Stimulated activated naive CD8-positive, alpha-beta T cell treated with anti-CD3 and anti-CD28 coated beads, Interleukin-15, amount 100 ng/mL, for 72 hours (primary cell): ENCODE measurements around the gene CLDN18.

ENCODE experiments used
- ATAC-seq: fragments of 150-1000 bp; cut with Tn5 transposase; 2 replicates; pipeline ENCODE4 v1.10.0; 2021; ENCODE audit warnings: mild to moderate bottlenecking, moderate library complexity
- DNase-seq, 2 donors: peaks; one replicate each; pipeline ENCODE4 v3.0.0; 2021 to 2022
- H3K27ac Mint-ChIP-seq, 2 donors: one replicate each; pipeline ENCODE4 v1.8.0; 2022; ENCODE audit warnings: mild to moderate bottlenecking in 2 of 2, mixed read lengths in 2 of 2, moderate library complexity in 2 of 2
- H3K27me3 Mint-ChIP-seq: one replicate; pipeline ENCODE4 v1.8.0; 2022; ENCODE audit warnings: mixed read lengths
- H3K4me1 Mint-ChIP-seq: one replicate; pipeline ENCODE4 v1.8.0; 2022; ENCODE audit warnings: mild to moderate bottlenecking, mixed read lengths
- H3K4me3 Mint-ChIP-seq, 2 donors: one replicate each; pipeline ENCODE4 v1.8.0; 2022; ENCODE audit warnings: mild to moderate bottlenecking in 2 of 2, mixed read lengths in 2 of 2, moderate library complexity in 1 of 2
- H3K9me3 Mint-ChIP-seq, 2 donors: one replicate each; pipeline ENCODE4 v1.8.0; 2022; ENCODE audit warnings: mixed read lengths in 2 of 2

Gene CLDN18

GRCh38 chr3:138066972-138067371 is 57.0 kb downstream of the CLDN18 start:
- no peak for ATAC-seq
- Mint-ChIP-seq H3K27me3 (peaks cover 44% of the 10 kb centered on the region), H3K9me3 (no peaks in the 10 kb centered on the region)

DNA sequence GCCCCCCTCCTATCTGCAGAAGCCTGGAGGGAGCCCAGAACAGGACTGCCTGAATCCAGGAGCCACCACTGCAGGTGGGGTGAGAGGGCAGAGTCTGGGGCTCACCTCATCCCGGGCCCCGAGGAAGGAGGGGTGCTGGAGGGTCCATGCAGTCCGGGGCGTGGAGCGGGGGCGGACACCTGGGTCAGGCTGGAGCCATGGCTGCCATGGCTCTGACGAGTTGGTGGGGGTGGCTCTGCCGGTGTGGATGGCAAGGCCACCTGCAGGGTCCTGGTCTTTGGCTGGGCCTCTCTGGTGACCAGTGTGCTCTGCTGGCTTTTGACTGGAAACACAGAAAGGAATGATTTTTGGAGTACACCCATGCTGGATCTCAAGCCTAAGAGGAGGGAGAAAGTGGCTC is 58.1 kb downstream of the CLDN18 start:
- H3K27ac Mint-ChIP-seq, result no peak overlapping the region
- no peak for DNase-seq
- peaks cover 50% of the 10 kb centered on the region for H3K27me3 Mint-ChIP-seq
- no peak overlapping the region for H3K4me3 Mint-ChIP-seq
- no peaks in the 10 kb centered on the region for H3K9me3 Mint-ChIP-seq
- ATAC-seq, result no peak
- H3K4me1 Mint-ChIP-seq, result peaks cover 20% of the 10 kb centered on the region

More at GRCh38 chr3:138066972-138067371, 57.0 kb downstream of the CLDN18 start:
- Mint-ChIP-seq H3K27ac (peak overlapping the region in 1 of 2 donors; percentile 96), H3K4me1 (peaks cover 20% of the 10 kb centered on the region), H3K4me3 (peak overlapping the region; percentile 44 to 70)
- DNase-seq, result no peak

DNA sequence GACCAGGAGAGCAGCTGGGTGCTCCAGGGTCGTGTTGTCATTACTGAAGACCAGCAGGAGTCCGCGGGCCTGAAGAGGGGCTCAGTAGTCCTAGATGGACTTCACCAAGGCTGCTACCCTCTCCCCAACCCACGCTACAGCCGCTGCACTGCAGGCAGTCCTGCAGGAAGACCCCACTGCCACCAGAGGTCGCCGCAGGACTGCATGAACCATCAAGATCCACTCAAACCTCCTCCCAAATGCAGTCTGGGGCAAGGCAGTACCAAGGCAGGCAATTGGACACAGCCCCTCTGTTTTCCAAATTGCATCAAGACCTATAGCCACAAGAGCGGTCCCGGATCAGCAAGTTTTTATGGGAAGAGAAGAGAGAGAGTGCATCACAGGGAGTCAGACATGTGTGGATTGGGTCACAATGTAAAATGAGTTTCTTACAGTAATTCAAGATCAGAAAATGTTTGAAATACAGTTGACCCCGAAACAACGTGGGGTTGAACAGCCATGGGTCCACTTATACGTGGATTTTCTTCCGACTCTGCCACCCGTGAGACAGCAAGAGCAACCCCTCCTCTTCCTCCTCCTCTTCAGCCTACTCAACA is 58.7 kb downstream of the CLDN18 start:
- H3K4me3 Mint-ChIP-seq, result no peak overlapping the region

DNA sequence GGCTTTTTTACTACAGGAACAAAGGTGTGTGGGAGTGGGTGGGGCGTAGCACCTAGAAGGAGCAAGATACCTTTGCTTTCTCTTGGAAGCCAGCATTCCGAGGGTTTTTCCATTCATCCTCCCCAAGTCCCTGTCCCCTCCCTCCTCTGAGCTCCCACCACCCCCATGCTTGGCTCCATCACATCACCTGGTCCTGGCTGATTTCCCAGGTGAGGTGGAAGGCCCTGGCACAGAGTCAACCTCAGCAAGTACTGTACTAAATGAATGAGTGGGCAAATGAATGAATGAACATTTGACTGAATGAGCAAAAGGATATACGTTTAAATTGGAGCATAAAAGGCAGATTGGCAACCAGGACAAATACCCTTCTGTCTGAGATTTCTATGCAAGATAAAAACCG is 60.0 kb downstream of the CLDN18 start:
- Mint-ChIP-seq H3K9me3 (no peaks in the 10 kb centered on the region), H3K4me1 (peaks cover 19% of the 10 kb centered on the region), H3K27ac (no peak overlapping the region), H3K27me3 (peaks cover 46% of the 10 kb centered on the region), H3K4me3 (no peak overlapping the region)
- ATAC-seq, result no peak
- no peak for DNase-seq

More for the DNA sequence above, 58.7 kb downstream of the CLDN18 start:
- Mint-ChIP-seq H3K27ac (peak overlapping the region in 1 of 2 donors; percentile 75), H3K4me1 (peaks cover 20% of the 10 kb centered on the region), H3K9me3 (no peaks in the 10 kb centered on the region), H3K27me3 (peaks cover 55% of the 10 kb centered on the region)
- DNase-seq, result peak; percentile 75 to 82
- ATAC-seq, result peak; percentile 47

GRCh38 chr3:138072796-138073195 is 62.8 kb downstream of the CLDN18 start:
- no peak for DNase-seq
- Mint-ChIP-seq H3K27me3 (peaks cover 61% of the 10 kb centered on the region), H3K9me3 (no peaks in the 10 kb centered on the region), H3K4me1 (no peaks in the 10 kb centered on the region), H3K4me3 (no peak overlapping the region), H3K27ac (no peak overlapping the region)
- ATAC-seq, result no peak

DNA sequence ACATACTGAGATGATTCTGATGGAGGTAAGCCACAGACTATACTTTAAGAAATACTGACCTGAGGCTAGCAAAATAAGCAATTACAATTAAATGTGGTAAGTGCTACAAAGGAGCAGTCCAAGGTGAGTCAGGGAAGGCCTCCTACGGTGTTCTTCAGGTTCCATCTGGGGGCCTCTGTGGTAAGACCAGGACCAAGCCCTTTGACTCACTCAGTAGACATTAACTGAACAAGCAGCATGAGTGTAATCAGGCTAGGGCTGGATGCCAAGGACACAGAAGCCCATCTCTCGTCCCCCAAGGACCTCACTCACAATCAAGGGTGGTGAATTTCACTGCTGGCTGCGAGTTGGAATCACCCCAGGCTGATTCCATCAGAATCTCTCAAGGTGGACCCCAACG is 68.1 kb downstream of the CLDN18 start:
- no peak overlapping the region for H3K27ac Mint-ChIP-seq
- H3K9me3 Mint-ChIP-seq, result no peaks in the 10 kb centered on the region
- DNase-seq (no peak), ATAC-seq (no peak)
- H3K4me3 Mint-ChIP-seq, result no peak overlapping the region
- H3K27me3 Mint-ChIP-seq, result peaks cover 49% of the 10 kb centered on the region
- H3K4me1 Mint-ChIP-seq, result peaks cover 25% of the 10 kb centered on the region

GRCh38 chr3:138078901-138079344 is 69.0 kb downstream of the CLDN18 start:
- Mint-ChIP-seq H3K27me3 (peaks cover 42% of the 10 kb centered on the region), H3K4me1 (peaks cover 34% of the 10 kb centered on the region), H3K4me3 (no peak overlapping the region), H3K9me3 (no peaks in the 10 kb centered on the region), H3K27ac (no peak overlapping the region)
- ATAC-seq (peak; percentile 69), DNase-seq (peak in 1 of 2 donors; percentile 39)

DNA sequence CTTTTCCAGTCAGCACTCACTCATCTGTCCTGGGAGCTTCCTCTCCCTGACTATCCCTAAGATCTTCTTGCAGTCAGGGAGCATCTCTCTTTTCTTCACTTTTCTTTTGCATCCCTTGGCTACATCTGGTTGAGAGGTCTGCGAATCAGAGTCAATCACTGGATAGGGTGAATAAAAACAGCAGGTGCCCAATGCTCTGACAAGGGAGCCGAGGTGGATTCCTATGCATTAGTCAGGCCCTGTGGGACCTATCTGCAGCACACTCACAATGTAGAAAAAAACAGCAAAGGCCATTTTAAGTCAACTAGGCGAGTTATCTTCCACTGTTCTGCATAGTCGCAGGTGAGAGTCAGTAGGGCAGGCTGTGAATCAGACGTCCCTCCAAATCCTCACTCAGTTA is 69.9 kb downstream of the CLDN18 start:
- Mint-ChIP-seq H3K4me3 (no peak overlapping the region), H3K4me1 (peaks cover 38% of the 10 kb centered on the region), H3K9me3 (no peaks in the 10 kb centered on the region), H3K27me3 (peaks cover 45% of the 10 kb centered on the region), H3K27ac (no peak overlapping the region)
- DNase-seq (no peak), ATAC-seq (no peak)

DNA sequence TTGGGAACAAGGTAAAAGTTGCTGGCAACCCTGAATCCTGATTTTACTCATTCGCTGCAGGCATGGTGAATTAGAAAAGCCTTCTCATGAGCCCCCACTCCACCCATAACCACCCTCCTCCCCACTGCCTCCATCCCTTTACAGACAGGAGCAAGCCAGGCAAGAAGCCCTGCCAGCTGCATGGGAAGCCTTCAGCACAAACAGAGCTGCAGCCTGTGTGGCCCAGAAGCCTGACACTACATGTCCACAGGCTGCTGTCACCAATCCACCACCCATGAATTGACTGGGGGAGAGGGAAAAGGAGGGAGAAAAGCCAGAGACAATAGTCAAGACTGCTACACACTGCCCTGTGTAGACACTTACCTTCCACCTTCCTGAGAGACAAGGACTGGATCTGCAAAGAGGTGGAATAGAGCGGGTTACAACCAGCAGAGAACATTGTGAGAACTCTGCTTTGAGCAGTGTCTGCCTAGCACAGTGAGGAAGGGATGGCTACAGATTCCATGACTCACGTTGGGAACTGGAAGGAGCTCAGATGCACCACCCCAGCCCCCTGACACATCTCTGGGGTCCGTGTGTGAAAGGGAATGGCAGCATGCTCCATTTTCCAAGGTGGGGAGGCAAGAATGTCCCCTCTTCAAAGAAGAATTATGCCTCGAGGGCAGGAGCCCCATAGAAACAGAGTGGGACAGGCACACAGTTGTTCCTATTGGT is 71.6 kb downstream of the CLDN18 start:
- Mint-ChIP-seq H3K27ac (no peak overlapping the region), H3K9me3 (no peaks in the 10 kb centered on the region), H3K4me3 (peak overlapping the region; percentile 58 to 69), H3K4me1 (peaks cover 38% of the 10 kb centered on the region), H3K27me3 (peaks cover 36% of the 10 kb centered on the region)
- no peak for ATAC-seq
- no peak for DNase-seq

GRCh38 chr3:138082085-138082991 is 72.4 kb downstream of the CLDN18 start:
- Mint-ChIP-seq H3K4me3 (peak overlapping the region; percentile 58 to 69), H3K9me3 (no peaks in the 10 kb centered on the region), H3K27ac (peak overlapping the region in 1 of 2 donors; percentile 84), H3K4me1 (peaks cover 38% of the 10 kb centered on the region), H3K27me3 (peaks cover 34% of the 10 kb centered on the region)
- peak; percentile 27 to 60 for DNase-seq
- ATAC-seq, result peak; percentile 84

DNA sequence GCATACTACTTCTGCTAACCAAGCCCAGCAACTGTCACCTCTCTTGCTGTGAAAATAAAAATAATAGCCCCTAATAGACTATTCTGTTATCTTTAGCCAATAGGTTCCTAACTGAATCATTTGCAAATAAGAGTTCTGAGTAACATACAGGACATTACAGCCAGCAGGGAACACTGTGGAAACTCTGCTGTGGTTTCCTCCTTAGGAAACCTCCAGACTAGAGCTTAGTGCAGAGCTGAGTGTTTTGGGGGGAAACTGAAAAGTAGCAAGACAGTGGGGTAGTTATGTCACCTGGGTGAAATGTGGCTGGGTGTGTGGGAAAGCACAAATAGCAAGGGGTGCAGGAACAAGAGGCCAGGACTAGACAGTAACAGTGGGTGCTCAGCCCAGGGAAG is 73.0 kb downstream of the CLDN18 start:
- peak overlapping the region in 1 of 2 donors; percentile 21 for H3K27ac Mint-ChIP-seq
- H3K4me3 Mint-ChIP-seq, result peak overlapping the region; percentile 6 to 69
- H3K4me1 Mint-ChIP-seq, result peaks cover 38% of the 10 kb centered on the region
- no peaks in the 10 kb centered on the region for H3K9me3 Mint-ChIP-seq
- no peak for DNase-seq
- H3K27me3 Mint-ChIP-seq, result peaks cover 28% of the 10 kb centered on the region
- peak; percentile 24 for ATAC-seq
